ENCODE data around the gene DDB1. TPM values are rescaled to one million over a fixed set of nuclear protein-coding genes. Genes with fewer than 3 reads are reported as not detected.

DDB1 gene
- polyA plus RNA-seq, 3 donors: 227 to 256 (median 230) TPM

DNA sequence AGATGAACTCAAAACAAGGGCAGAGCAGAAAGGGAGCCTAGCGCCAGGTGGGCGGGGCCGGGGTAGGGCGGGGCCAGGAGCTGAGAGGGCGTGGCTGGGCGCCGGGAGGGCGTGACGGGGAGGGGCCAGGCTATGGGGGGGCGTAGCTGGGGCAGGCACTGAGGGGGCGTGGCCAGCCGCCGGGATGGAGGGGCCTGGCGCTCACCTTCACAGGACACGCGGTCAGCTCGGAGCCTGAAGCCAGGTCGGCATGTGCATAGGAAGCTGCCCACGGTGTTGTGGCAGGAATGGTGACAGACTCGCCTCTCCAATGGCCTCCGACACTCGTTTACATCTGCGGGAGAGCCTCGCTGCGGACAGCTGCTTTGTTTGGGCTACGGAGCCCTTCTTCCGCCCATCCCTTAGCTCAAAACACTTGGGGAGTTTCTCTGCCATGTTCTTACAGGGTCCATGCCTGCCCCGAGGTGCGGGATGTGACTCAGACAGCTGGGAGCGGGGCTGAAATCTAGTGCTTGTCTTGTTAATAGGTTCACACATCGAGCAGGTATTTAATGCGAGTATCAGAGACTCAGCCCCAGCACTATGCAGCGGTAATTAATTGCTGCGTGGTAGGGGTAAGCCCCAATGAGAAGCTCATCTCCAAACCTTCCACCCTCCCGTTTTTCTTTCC lies 51.2 kb downstream of the DDB1 start:
- DNase-seq (ENCODE audit: extremely low read depth in 1 of 11, low read depth in 9 of 11, low spot score in 4 of 11): peak in 2 of 11 donors; percentile 31 to 43

DNA sequence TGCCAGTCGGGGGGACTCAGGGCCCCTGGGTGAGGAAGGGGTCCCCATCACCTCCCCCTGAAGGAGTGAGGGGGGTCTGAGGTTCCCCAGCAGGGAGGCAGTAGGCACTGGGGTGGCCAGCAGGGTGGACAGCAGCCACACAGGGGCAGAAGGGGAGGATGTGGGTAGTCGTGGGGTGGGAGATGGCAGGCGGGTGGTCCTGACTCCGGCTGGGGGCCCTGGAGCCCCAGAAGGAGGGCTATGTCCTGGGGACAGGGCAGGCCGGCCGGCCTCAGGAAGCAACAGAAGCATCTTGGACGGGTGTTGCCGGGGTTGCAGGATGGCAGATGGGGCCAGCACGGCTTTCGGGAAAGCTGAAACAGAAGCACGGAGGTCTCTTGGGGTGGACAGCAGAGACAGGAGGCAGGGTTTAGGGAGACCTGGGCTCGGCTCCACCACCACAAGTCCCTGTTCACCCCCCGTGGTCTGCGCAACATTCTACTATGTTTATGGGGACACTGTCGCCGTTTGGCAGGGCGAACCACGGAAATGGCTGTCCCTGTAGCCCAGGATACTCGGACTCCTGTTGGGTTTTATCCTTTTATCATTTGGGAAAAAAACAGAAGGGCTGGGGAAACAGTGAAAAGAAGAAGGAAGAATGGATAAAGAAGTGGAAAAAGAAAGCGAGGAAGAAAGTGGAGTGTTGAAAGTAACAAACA lies 51.9 kb downstream of the DDB1 start:
- DNase-seq (ENCODE audit: extremely low read depth in 1 of 11, low read depth in 9 of 11, low spot score in 4 of 11): no peak

DNA sequence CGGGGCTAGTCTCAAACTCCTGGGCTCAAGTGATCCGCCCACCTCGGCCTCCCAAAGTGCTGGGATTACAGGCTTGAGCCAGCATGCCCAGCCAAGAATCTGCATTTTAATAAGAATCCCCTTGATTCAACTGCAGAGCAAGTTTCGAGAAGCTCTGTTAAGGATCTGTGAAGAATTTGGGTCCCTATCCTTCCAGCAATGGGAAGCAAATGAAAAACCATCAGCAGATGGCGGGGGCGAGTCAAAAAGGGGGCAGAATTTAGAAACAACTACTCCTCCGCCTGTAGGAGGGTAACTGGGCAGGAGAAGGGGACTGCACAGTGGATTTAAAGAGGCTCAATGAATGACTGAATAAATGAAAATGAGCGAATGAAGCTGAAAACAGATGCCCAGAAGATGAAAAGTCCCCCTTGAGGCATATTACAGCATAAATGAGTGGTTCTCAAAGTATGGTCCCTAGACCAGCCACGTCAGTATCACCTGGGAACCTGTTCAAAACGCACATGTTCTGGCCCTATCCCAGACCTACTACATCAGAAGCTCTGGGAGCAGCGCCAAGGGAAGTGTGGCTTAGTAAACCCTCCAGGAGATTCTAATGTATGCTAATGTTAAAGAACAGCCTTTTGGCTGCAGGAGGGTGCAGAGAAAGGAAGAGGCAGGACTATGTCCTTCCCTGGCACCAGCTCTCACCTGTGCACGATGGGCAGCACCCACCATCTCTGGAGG lies 52.8 kb downstream of the DDB1 start:
- DNase-seq (ENCODE audit: extremely low read depth in 1 of 11, low read depth in 9 of 11, low spot score in 4 of 11): no peak

DNA sequence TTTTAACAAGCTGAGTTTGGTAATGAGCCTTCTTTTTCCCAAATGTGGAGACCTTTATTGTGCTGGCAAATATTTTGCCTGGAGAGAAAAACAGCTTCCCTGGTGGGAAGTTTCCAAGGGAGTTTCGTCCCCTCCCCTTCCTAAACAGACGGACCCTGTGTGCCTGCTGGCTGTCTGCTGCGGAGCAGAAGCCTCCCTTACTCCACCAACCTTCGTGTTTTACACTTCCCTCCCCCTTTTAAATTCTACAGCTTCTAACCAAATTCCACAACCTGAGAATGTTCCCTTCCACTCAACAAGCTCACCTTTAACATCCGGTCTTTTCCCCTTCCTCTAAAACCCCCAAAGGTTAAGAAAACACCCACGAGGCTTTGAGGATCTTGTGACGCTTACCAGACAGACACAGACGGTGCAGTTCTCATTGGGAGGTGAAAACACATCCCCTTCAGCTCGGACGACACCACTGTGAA lies 54.9 kb downstream of the DDB1 start:
- DNase-seq (ENCODE audit: extremely low read depth in 1 of 11, low read depth in 9 of 11, low spot score in 4 of 11): peak in 1 of 11 donors; percentile 8

DNA sequence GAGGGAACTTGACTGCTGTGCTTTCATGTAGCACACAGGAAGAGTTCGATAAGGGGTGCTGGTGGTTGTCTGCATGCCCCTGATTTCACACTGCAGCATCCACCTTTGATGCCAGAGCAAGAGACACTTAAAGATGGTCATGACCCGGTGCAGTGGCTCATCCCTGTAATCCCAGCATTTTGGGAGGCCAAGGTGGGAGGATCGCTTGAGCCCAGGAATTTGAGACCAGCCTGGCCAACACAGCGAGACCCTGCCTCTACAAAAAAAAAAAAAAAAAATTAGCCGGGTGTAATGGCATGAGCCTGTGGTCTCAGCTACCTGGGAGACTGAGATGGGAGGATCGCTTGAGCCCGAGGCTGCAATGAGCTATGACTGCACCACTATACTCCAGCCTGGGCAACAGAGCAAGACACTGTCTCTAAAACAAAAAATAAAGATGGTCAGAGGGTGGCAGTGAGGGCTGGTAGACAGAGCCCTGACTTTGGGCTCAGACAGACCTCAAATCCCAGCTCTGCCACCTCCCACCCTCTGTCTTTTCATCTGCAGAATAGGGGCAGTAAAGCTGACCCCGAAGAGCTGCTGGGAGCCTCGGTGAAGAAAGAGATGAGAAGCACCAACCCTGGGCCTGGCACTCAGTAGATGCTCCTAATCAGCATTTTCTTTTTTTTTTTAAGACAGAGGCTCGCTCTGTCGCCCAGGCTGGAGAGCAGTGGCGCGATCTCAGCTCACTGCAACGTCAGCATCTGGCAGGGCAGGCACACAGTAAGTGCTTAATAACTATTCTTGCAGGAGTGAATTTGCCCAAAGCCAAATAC lies 55.5 kb downstream of the DDB1 start:
- no peak for DNase-seq (ENCODE audit: extremely low read depth in 1 of 11, low read depth in 9 of 11, low spot score in 4 of 11)

DNA sequence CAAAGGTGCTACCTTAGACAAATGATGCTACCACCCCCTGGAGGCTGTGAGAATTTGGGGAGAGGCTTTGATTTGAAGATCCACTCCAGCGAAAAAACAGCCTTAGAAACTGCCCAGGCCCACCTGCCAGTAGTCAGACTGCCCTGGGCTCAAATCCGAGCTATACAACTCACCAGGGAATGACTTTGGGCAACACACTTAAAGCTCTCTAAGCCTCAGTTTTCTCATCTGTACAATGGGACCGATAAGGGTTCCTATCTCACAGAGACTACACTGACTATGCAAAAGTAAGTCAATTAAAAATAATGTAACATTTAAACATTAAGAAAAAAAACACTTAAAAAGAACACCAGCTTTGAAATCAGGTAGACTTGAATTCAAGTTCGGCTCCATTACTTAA lies 57.7 kb downstream of the DDB1 start:
- no peak for DNase-seq (ENCODE audit: extremely low read depth in 1 of 11, low read depth in 9 of 11, low spot score in 4 of 11)

DNA sequence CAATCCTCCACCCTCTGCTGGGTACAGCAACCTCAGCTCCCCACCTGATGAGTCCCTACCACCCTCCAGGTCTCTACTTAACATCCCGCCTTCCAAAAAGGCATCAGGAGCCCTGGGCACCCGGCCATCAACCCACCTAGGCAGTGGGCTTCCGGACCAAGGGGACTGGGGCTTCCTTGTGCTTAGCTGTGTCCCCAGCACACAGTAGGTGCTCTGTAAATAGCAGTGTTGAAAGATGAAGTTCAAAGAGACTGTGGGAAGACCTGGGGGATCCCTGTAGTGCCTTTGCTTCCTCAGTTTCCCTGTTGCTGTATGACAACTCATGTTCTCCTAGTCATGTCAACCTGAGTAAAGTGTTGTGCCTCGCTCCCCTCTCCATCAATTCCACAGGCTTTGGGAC lies 58.8 kb downstream of the DDB1 start:
- no peak for DNase-seq (ENCODE audit: extremely low read depth in 1 of 11, low read depth in 9 of 11, low spot score in 4 of 11)

DNA sequence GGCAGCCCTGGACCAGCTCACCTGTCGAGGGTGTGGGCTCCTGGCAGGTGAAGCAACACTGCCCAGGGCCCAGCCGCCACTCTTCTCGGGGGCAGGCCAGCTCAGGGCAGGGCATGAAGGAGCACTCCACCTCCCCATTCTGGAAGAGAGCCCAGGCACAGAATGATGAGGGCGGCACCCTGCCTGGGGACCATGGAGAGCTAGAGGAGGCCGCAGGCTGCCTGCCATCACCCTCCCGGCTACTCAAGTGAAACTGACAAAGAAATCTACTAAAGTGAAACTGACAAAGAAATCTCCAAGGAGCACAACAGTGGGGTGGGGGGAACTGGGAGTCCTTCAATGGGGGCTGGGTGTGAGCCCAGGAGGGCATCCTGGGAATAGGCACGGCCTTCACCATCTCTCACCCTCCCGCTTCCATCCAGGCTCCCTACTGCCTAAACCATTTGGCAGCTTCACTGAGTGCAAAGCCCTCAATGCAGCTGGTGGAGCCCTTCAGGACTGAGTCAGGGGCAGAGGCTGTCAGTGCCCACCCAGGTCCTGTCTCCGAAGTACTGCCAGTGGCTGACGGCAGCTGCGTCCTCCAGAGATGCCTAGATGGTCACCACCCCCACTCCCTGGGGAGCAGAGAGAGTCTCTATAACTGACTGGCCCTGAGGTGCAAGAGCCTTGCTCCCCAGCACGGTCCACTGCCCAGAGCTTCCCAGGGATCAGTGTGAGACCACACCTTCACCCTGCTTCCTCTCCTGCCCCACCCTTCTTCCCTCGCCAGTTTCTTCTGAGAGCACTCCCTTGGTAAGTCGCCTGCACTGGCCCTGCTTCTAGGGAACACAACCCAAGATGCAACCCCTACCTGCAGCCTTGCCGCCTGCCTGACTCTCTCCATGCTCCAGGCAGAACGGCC lies 59.5 kb downstream of the DDB1 start:
- DNase-seq (ENCODE audit: extremely low read depth in 1 of 11, low read depth in 9 of 11, low spot score in 4 of 11): no peak

DNA sequence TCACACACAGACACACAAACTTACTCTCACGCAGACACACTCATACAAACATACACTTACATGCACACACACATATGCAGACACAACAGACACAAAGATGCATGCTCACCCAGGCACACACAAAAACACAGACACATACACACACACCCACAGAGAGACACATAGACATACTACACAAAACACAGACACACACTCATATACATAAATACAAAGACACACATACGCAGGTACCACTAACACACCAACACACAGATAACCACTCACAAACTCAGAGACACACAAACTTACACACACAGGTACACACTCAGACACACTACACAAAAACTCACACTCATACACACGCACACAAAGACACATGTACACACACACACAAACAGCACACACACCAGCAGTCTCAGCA lies 60.2 kb downstream of the DDB1 start:
- DNase-seq (ENCODE audit: extremely low read depth in 1 of 11, low read depth in 9 of 11, low spot score in 4 of 11): no peak

DNA sequence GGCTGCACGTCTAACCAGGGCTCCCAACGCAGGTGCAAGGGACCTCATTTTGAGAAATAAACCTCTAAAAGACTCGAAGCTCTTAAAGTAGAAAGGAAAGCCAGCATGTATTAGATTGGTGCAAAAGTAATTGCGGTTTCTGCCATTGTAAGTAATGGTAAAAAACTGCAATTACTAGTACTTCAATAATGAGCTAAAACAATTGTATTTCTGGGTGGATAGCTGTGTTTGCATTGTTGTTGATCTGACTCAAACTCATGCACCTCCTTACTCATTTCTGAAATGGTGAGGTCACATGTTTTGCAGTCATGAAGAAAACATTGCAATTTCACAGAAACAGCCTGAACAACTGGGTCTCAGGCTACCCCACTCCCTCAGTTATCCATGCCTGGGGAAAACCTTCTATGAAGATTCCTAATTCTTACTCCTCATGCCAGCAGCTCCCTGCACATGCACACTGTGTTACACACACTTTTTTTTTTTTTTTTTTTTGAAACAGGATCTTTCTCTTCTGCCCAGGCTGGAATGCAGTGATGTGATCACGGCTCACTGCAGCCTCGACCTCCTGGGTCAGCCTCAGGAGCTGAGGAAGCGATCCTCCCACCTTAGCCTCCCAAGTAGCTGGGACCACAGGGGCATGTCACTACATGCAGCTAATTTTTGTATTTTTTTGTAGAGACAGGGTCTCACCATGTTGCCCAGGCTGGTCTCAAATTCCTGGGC lies 62.4 kb downstream of the DDB1 start:
- DNase-seq (ENCODE audit: extremely low read depth in 1 of 11, low read depth in 9 of 11, low spot score in 4 of 11): no peak

DNA sequence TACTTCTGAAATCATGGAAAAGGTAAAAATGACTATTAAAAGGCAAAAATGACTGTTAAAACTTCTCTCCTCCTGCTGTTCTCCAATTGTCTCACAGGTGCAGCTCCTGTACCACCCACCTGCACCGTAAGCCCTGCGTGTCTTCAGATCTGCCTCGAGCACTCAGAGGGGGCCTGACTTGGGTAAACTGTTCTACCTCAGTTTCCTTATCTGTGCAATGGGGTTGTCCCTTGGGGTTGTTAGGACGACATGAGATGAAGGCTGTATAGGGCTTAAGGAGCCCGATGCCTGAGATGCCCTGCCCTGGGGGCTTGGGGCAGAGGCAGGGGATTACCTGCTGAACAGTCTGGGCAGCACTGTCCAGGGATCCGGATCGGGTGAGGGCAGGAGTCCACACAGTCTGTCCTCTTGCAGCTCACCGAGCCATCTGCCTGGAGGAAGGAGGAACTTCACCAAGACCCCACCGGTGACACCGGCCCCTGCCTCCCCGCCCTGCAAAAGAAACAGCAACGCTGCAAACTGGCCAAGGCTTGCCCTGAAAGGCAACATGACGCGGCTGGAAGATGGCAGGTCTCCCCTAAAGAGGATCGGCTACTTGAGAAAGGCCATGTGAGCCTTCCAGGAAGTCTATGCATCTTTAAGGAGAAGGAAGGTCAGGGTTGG lies 64.2 kb downstream of the DDB1 start:
- DNase-seq (ENCODE audit: extremely low read depth in 1 of 11, low read depth in 9 of 11, low spot score in 4 of 11): no peak

DNA sequence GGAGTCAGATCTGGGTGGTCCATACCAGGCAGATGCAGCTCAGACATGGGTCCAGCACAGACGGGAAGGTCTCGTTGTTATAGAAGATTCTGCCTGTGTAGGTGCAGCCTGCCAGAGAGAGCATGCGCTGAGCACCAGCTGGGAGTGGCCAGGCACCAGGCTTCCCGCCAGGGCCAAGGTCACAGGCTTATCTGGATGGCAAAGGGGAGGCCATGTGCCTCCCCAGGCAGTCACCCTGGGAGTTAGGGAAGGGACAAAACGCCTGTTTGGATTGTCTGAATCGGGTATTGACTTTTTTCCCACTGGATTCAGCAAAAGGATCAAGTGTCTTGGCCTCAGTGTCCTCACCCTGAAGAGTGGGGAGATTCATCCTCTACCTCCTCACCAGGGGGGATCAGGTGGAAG lies 65.5 kb downstream of the DDB1 start:
- DNase-seq (ENCODE audit: extremely low read depth in 1 of 11, low read depth in 9 of 11, low spot score in 4 of 11): no peak

DNA sequence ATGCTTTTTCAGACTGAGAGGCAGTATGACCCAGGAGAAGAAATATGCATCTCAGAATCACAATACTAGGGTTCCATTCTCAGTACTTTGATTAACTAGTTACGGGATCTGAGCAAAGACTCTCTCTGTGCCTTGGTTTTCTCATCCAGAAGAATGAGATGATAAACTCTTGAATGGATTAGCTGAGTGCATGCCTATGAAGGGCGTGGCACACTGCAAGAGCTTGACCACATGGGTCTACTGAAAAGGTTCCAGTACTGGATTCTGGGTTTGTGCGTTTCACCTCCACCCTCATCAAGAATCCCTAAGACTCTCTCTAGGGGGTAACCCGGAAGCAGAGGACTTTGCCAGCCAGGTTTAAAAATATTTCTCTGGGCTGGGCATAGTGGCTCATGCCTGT lies 66.3 kb downstream of the DDB1 start:
- no peak for DNase-seq (ENCODE audit: extremely low read depth in 1 of 11, low read depth in 9 of 11, low spot score in 4 of 11)

DNA sequence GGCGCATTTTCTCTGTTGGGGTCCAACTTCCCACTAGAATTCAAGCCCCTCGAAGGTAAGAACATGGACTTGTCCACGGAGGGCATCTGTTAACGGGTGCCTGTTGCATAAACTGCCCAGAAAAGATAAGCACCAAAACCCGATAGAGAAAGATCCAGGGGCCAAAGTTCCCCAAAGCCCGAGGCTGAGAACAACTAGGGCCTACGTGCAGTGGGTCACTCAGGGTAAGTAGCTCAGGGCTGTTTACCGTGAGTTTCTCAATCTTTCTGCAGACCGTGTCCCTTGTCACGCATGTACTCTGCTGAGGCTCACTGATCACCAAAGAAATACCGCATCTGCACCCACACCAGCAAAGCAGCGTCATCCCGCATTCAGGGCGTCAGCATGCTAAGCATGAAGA lies 67.5 kb downstream of the DDB1 start:
- DNase-seq (ENCODE audit: extremely low read depth in 1 of 11, low read depth in 9 of 11, low spot score in 4 of 11): no peak

DNA sequence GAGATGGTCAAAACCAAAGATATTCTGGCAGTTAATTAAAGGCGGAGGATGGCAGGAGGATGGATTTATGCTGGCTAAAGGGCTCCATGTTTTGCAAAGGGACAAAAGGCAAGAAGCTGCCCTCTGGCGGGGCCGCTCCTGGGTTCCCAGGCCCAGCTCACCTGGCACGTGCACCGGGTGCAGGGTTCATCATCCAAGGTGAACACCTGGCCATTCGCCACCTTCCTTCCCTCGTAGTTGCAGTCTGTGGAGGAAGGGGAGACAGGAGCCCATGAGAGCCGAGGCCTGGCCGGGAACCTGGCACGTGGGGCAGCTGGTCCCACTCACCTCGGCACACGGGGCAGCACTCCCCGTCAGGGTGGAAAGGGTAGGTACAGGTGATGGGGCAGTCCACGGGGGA lies 68.1 kb downstream of the DDB1 start:
- DNase-seq (ENCODE audit: extremely low read depth in 1 of 11, low read depth in 9 of 11, low spot score in 4 of 11): no peak

DNA sequence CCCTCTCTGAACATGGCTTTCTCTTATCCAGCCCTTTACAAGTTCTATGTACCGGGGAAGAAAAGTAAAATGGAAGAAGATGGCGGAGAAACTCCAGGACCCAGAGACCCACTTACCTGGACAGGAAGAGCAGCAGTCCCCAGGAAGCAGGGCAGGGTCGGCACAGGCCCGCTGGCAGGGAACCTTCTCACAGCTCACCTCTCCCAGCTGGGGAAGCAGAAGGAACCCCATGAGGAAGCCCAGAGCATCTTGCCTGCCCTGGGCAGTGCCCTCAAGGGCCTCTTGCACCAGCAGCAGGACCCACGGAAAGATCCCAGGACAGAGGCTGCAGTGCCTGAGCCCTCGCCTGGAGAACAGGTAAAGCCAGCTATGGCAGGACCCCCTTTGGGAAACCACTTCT lies 68.5 kb downstream of the DDB1 start:
- DNase-seq (ENCODE audit: extremely low read depth in 1 of 11, low read depth in 9 of 11, low spot score in 4 of 11): no peak

DNA sequence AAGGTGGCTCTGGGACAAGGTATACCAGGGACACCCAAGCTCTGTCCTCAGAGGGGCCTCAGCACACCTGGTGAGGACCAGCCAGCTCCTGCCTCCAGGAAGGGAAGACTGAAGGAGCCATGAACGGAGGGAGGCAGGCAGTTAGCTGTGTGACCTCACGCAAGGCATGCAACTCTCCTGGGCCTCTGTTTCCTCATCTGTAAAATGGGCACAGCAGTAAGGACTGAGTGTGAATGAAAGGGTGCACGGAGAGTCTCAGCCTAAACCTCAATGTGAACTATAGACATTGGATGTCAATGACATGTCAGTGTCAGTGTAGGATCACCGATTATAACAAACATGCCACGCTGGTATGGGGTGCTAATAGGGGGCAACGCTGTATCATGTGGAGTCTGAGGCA lies 73.5 kb downstream of the DDB1 start:
- no peak for DNase-seq (ENCODE audit: extremely low read depth in 1 of 11, low read depth in 9 of 11, low spot score in 4 of 11)
